AG09319 (cell line): ENCODE measurements around the gene PRPF40A.
"Not testable (repeated sequence)": the region's sequence is repeated elsewhere in the genome, so short reads cannot be mapped to it uniquely, and the experiment has no call there.

Source experiments
- DNase-seq: peaks from one replicate; pipeline ENCODE4 v3.0.0-alpha.2; 2010; ENCODE audit warnings: low read depth; ENCODE audit errors: extremely low read depth
- CTCF ChIP-seq: IDR thresholded peaks from 2 replicates; pipeline ENCODE4 v1.5.1; 2011; ENCODE audit warnings: low read depth, mild to moderate bottlenecking, inconsistent platforms, low read length, moderate library complexity

Gene PRPF40A

GRCh38 chr2:152717228-152718075, at the start of gene PRPF40A:
TSS of gene PRPF40A (minus strand) at chr2:152717461. CDS start at chr2:152717439, 22 bp downstream.
- peak; percentile 96 for DNase-seq

GRCh38 chr2:152766928-152767327, 49.7 kb upstream of the PRPF40A start:
- TF ChIP-seq CTCF: no peak
- DNase-seq: peak; percentile 16

More at GRCh38 chr2:152717228-152718075, at the start of gene PRPF40A:
- TF ChIP-seq CTCF: no peak

GRCh38 chr2:152763651-152764050, 46.4 kb upstream of the PRPF40A start:
- no peak for DNase-seq
- TF ChIP-seq CTCF: no peak

GRCh38 chr2:152763208-152763607, 45.9 kb upstream of the PRPF40A start:
- DNase-seq: not testable (repeated sequence)

GRCh38 chr2:152762202-152762601, 44.9 kb upstream of the PRPF40A start:
- no peak for TF ChIP-seq CTCF
- DNase-seq: peak; percentile 70

GRCh38 chr2:152761214-152761613, 44.0 kb upstream of the PRPF40A start:
- no peak for DNase-seq
- no peak for TF ChIP-seq CTCF

- TF ChIP-seq CTCF: no peak
- no peak for DNase-seq
Observed at GRCh38 chr2:152759290-152760072, 42.2 kb upstream of the PRPF40A start.
